Measurements from ENCODE around the gene RTL10. TPM values are rescaled to one million over a fixed set of nuclear protein-coding genes. Genes with fewer than 3 reads are reported as not detected.
"Not testable (repeated sequence)": the region's sequence is repeated elsewhere in the genome, so short reads cannot be mapped to it uniquely, and the experiment has no call there.

Gene RTL10
- total RNA-seq, 1 donor from 2014 or later: 29.2 TPM

GRCh38 chr22:19889951-19890350 lies 35.3 kb upstream of the RTL10 start:
- DNase-seq (ENCODE audit: low read depth, low spot score): no peak

DNA sequence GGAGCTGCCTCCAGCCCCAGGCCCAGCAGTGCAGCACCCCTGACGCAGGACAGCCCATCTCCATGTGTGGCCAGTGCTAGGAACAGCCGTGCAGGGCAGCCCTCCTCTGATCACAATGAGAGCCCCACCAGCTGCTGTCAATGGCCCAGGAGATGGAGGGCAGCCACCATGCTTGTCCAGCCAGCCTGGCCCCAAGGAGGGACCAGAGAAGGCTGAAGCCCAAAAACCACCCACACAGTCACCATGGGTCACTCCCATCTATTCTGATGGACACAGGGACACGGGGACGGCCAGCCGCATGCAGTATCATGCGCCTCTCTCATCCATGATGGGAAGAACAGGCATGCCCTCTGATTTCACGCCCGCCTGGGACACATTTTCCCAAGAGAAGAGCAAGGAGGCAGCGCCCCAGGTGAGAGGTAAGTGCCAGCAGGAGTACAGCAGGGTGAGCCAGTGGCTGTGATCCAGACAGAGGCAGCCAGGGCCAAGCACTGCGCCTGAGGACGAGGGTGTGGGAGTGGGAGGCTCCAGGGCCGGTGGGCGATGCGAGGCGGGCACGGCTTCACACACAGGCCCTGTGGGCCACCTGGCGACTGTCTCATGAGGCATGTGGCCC lies 33.6 kb upstream of the RTL10 start:
- no peak for DNase-seq (ENCODE audit: low read depth, low spot score)

- no peak for DNase-seq (ENCODE audit: low read depth, low spot score)
These were observed 32.7 kb upstream of the RTL10 start for GRCh38 chr22:19887256-19887985.

- peak; percentile 66 for DNase-seq (ENCODE audit: low read depth, low spot score)
These were observed 32.1 kb upstream of the RTL10 start for GRCh38 chr22:19886605-19887255.

GRCh38 chr22:19885841-19886592 lies 31.3 kb upstream of the RTL10 start:
- no peak for DNase-seq (ENCODE audit: low read depth, low spot score)

- DNase-seq (ENCODE audit: low read depth, low spot score): no peak
These were observed 30.5 kb upstream of the RTL10 start for GRCh38 chr22:19884954-19885751.

DNA sequence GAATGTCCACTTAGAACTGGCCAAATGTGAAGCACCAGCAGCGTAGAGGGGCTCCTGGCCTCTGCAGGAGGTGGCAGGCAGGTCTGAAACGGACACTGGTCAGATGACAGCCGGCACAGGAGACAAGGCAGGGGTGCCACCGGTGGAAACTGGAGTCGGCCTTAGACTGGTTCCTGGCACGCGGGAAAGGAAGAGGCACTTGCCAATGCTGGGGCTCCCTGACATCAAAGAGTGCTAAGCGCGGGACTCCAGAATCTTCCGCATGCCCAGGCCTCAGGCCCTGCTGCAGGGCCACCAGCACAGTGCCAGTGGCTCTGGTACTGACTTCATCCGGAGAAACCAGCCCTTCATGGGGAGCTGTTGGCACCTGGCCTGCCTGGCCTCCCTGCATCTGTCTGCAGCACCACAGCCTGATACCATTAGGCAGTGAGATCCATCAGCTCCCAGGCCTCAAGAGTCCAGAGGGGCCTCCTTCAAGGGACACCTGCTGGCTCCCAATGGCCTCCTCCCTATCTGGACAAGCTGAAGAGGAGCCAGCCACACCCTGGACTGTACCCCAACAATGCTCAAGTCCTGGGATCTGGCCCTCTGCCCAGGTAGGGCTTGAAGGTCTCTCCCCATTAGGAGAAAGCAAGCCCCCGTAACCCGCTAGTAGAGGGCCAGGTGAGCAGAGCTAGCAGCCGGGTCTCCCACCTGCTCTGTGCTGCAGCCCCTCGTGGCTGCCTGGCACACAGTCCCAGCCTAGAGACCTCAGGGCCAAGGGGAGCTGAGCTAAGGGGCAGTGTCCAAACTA lies 29.7 kb upstream of the RTL10 start:
- no peak for DNase-seq (ENCODE audit: low read depth, low spot score)

- not testable (repeated sequence) for DNase-seq (ENCODE audit: low read depth, low spot score)
These were observed 28.8 kb upstream of the RTL10 start for GRCh38 chr22:19883446-19883845.

- DNase-seq (ENCODE audit: low read depth, low spot score): no peak
These were observed 28.0 kb upstream of the RTL10 start for GRCh38 chr22:19882446-19883381.

DNA sequence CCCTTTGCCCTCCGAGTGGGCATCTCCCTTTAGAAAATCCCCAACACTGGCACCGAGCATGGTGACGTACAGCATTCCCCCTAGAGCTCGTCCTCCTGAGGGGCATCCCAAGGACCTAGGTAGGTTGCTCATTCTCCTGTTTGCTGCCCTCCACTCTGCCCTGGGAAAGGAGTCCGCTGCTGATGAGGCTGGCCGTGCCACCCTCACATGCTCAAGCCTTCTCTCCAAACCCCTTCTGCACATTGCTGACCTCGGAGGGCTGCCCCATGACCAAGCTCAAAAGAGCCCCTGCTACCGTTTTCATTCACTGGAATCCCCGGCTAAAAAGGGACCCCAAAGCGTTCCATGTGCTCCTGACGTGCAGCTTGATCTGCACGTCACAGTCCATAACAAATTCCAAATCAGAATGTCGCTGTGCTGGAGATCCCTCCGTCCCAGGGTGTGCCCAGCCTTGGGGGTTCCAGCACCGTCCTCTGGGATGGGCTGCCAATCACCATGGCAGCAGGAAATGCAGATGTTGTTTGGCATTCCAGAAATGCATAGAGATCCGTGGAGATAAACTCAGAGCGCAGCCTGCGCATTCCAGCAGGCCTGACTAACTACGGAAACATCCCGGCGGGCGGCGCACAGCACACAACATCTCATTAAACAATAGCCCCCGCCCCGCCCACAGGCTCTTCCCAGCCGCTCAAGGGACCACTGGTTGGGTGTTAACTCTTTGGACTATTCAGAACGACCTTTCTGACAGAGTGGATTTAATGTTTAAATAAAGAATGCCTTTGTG lies 26.3 kb upstream of the RTL10 start:
- DNase-seq (ENCODE audit: low read depth, low spot score): peak; percentile 96

DNA sequence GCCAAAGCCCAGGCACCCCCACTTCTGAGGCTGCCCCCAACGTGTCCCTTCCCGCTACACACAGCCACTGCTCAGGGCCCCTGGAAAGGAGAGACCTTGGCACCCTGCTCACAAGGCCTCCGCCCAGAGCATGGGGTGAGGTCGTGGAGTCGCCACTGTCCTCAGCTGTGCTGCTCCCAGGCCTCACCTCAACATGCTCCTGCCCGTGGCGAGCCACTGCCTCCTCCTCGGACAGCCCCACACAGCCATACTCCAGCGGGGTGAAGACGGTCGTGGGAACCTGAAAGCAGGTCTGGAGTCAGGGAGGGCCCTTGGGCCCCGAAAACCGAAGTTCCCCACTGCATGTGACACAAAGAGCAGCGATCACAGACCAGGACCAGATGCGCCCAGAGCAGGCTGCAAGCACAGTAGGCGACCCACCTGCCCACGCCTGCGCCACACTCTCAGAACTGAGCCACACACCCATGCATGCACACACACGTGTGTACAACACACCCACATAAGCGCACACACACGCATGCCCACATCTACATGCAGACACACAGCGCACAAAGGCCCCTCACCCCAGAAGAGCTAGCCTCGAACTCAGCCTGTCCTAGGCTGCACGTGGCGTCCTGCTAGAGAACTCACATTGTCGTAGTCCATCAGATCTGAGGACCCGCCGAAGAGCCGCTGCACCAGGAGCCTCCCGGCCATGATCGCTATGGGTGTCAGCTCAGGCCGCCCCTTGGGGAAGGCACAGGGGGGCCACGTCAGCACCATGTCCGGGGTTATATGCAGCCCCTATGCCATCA lies 25.5 kb upstream of the RTL10 start:
- no peak for DNase-seq (ENCODE audit: low read depth, low spot score)

DNA sequence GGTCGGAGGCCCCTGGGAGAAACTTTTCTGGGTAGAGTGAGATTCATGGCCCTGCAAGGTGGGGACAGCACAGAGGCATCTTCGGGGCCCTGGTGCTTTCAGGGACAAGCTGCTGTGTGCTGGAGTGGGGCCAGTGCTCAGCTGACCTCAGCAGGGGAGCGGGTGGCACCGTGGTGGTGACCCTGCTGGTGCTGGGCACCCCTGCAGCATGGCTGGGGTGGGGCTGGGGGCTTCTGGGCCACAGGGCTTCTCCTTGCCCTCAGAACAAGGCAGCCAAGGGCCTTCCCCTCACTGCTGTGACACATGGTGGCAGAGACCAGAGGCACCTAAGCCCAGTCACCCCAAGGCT lies 24.9 kb upstream of the RTL10 start:
- DNase-seq (ENCODE audit: low read depth, low spot score): no peak

GRCh38 chr22:19879246-19879570 lies 24.5 kb upstream of the RTL10 start:
- DNase-seq (ENCODE audit: low read depth, low spot score): no peak

DNA sequence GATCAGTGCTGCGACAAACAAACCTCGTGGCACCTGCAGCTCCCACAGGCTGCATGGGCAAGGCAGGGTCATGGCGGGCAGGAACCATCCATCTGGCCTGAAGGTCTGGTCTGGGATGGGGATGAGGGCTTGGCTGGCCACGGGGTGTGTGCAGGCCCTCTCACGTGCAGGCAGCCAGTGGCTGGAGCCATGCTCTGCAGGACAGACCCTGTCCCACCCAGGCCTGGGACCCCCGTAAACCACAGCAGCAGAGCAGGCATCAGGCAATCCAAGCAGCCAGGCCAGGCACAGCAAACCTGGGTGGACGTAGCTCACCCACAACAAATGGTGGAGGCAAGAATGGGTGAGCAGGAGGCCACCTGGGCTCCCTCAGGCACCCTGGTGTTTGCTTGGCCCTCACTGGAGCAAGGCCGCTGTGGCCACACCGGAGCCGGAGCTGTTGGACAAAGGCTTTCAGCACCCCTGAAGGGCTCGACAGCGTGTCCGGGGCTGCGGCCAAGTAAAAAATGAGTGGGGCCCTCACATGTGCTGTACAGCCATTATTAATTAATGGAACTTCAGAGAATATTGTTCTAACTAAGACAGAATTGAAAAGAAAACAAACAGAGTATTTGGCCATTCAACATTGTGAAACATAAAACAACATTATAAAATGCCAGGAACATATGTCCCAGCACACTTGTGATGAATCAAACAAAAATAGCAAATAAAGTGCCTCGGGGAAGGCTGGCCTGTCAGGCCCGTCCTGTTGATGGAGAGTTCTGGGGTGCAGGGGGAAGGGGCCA lies 24.0 kb upstream of the RTL10 start:
- no peak for DNase-seq (ENCODE audit: low read depth, low spot score)

GRCh38 chr22:19877626-19878339 lies 23.1 kb upstream of the RTL10 start:
- no peak for DNase-seq (ENCODE audit: low read depth, low spot score)

DNA sequence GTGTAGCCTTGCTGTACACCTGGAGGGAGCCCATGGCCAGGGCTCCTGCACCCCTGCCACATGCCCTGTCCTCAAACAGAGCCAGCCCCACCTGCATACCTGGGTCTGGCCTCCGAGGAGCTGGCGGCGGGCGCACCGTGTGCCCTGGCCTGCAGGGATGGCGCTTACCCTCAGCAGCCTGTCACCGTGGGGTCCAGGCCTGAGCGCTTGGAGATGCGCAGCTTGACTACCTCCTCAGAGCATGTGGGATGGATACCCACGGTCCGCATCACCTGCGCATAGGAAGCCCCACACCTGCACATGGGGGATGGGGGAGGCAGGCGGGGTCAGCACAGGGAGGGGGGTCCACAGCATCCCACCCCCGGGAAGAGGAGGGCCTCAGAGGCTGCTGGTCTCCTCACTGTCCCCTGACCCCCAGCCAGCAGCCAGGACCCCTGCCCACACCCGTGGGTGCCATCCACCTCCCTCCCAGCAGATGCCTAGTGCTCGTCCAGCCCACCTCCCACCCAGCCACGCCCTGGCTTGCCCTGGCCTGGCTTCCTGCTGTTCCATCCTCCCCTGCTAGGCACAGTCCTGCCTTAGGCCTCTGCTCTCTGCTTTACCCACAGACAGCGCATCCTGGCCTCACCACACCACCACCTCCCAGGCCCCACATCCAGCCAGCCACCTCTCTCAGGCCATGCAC lies 22.4 kb upstream of the RTL10 start:
- no peak for DNase-seq (ENCODE audit: low read depth, low spot score)
